ENCODE results near the gene VHLL. TPM values are rescaled to one million over a fixed set of nuclear protein-coding genes. Genes with fewer than 3 reads are reported as not detected.
A peak's percentile ranks its signal among the peaks of the same experiment; 100 is the strongest.

The VHLL gene
- total RNA-seq, 3 donors from 2014 or later (not counting 1 experiment from before 2014, with no cell fraction given), result 0.42 TPM; not detected in 2

- Mint-ChIP-seq H3K27me3 (ENCODE audit: low read depth in 2 of 2) (no peaks in the 10 kb centered on the region), H3K4me1 (no peaks in the 10 kb centered on the region), H3K4me3 (no peak overlapping the region), H3K36me3 (peaks cover 17% of the 10 kb centered on the region), H3K9me3 (no peaks in the 10 kb centered on the region), H3K27ac (no peak overlapping the region)
- intact Hi-C loops (cut with micrococcal nuclease), result no loop called here
- no peaks in the 10 kb centered on the region for H3K4me1 ChIP-seq (ENCODE audit: control insufficient read depth, insufficient read depth, low read length)
- no peaks in the 10 kb centered on the region for H3K27me3 ChIP-seq (ENCODE audit: control insufficient read depth, insufficient read depth, low read length)
- 92% methylated on average over 3 of the region's 3 CpGs for WGBS (ENCODE audit: insufficient coverage)
- no peak for TF ChIP-seq CTCF (IDR thresholded peaks at IDR 0.05)
- H3K9me3 ChIP-seq (ENCODE audit: control insufficient read depth, insufficient read depth, low read length), result no peaks in the 10 kb centered on the region
- peaks cover 79% of the 10 kb centered on the region for H3K36me3 ChIP-seq (ENCODE audit: control insufficient read depth, insufficient read depth, low read length)
- H3K27ac ChIP-seq (ENCODE audit: low read length), result no peak overlapping the region
- DNase-seq (no peak), ATAC-seq (no peak)
- no peak overlapping the region for H3K4me3 ChIP-seq (ENCODE audit: low read length)
Observed at GRCh38 chr1:156320560-156320959, 21.5 kb upstream of the VHLL start.

- H3K4me3 ChIP-seq (ENCODE audit: low read length), result no peak overlapping the region
- Mint-ChIP-seq H3K4me3 (no peak overlapping the region), H3K9me3 (no peaks in the 10 kb centered on the region), H3K4me1 (no peaks in the 10 kb centered on the region), H3K36me3 (peaks cover 13% of the 10 kb centered on the region), H3K27me3 (ENCODE audit: low read depth in 2 of 2) (no peaks in the 10 kb centered on the region), H3K27ac (no peak overlapping the region)
- TF ChIP-seq CTCF (IDR thresholded peaks at IDR 0.05), result peak; percentile 58
- no peaks in the 10 kb centered on the region for H3K4me1 ChIP-seq (ENCODE audit: control insufficient read depth, insufficient read depth, low read length)
- no CpG with 5 or more reads among the region's 1 CpG for WGBS (ENCODE audit: insufficient coverage)
- no peaks in the 10 kb centered on the region for H3K27me3 ChIP-seq (ENCODE audit: control insufficient read depth, insufficient read depth, low read length)
- peak in 1 of 2 donors; percentile 56 for DNase-seq
- peak in 1 of 3 donors; percentile 24 for ATAC-seq
- H3K27ac ChIP-seq (ENCODE audit: low read length), result no peak overlapping the region
- H3K9me3 ChIP-seq (ENCODE audit: control insufficient read depth, insufficient read depth, low read length), result no peaks in the 10 kb centered on the region
- intact Hi-C loops (cut with micrococcal nuclease), result loop anchor here (5.0 kb wide), 1 partner anchor 172 kb away; no protein-coding TSS in a partner anchor
- peaks cover 79% of the 10 kb centered on the region for H3K36me3 ChIP-seq (ENCODE audit: control insufficient read depth, insufficient read depth, low read length)
Observed at GRCh38 chr1:156319664-156320063, 20.6 kb upstream of the VHLL start.

GRCh38 chr1:156316909-156317308, 17.8 kb upstream of the VHLL start:
- H3K36me3 ChIP-seq (ENCODE audit: control insufficient read depth, insufficient read depth, low read length), result peaks cover 73% of the 10 kb centered on the region
- no peaks in the 10 kb centered on the region for H3K4me1 Mint-ChIP-seq
- WGBS (ENCODE audit: insufficient coverage), result 95% methylated on average over 7 of the region's 7 CpGs
- DNase-seq (no peak), ATAC-seq (no peak)
- intact Hi-C loops (cut with micrococcal nuclease), result loop anchor here (5.0 kb wide), 1 partner anchor 170 kb away; no protein-coding TSS in a partner anchor
- H3K9me3 ChIP-seq (ENCODE audit: control insufficient read depth, insufficient read depth, low read length), result no peaks in the 10 kb centered on the region
- H3K4me3 Mint-ChIP-seq, result no peak overlapping the region
- H3K9me3 Mint-ChIP-seq, result no peaks in the 10 kb centered on the region
- H3K4me3 ChIP-seq (ENCODE audit: low read length), result no peak overlapping the region
- no peak for TF ChIP-seq CTCF (IDR thresholded peaks at IDR 0.05)
- H3K4me1 ChIP-seq (ENCODE audit: control insufficient read depth, insufficient read depth, low read length), result no peaks in the 10 kb centered on the region
- H3K27ac ChIP-seq (ENCODE audit: low read length), result no peak overlapping the region
- H3K36me3 Mint-ChIP-seq, result peaks cover 8% of the 10 kb centered on the region
- H3K27ac Mint-ChIP-seq, result no peak overlapping the region
- no peaks in the 10 kb centered on the region for H3K27me3 ChIP-seq (ENCODE audit: control insufficient read depth, insufficient read depth, low read length)
- no peaks in the 10 kb centered on the region for H3K27me3 Mint-ChIP-seq (ENCODE audit: low read depth in 2 of 2)

- Mint-ChIP-seq H3K9me3 (no peaks in the 10 kb centered on the region), H3K27me3 (ENCODE audit: low read depth in 2 of 2) (no peaks in the 10 kb centered on the region), H3K4me1 (no peaks in the 10 kb centered on the region), H3K36me3 (peaks cover 14% of the 10 kb centered on the region), H3K4me3 (no peak overlapping the region), H3K27ac (no peak overlapping the region)
- no peak for DNase-seq
- Histone ChIP-seq H3K9me3 (ENCODE audit: control insufficient read depth, insufficient read depth, low read length) (no peaks in the 10 kb centered on the region), H3K27ac (ENCODE audit: low read length) (no peak overlapping the region), H3K27me3 (ENCODE audit: control insufficient read depth, insufficient read depth, low read length) (no peaks in the 10 kb centered on the region), H3K4me1 (ENCODE audit: control insufficient read depth, insufficient read depth, low read length) (no peaks in the 10 kb centered on the region), H3K36me3 (ENCODE audit: control insufficient read depth, insufficient read depth, low read length) (peaks cover 62% of the 10 kb centered on the region), H3K4me3 (ENCODE audit: low read length) (no peak overlapping the region)
- ATAC-seq, result no peak
- intact Hi-C loops (cut with micrococcal nuclease), result no loop called here
- WGBS (ENCODE audit: insufficient coverage), result 84% methylated on average over 6 of the region's 6 CpGs
- TF ChIP-seq CTCF (IDR thresholded peaks at IDR 0.05), result no peak
Observed at GRCh38 chr1:156310962-156311361, 11.9 kb upstream of the VHLL start.
